GM23248 (cell line): Measurements from ENCODE around the gene TRIM9. TPM values are rescaled to one million over a fixed set of nuclear protein-coding genes. Genes with fewer than 3 reads are reported as not detected.

Source experiments
- DNase-seq: peaks from one replicate; pipeline ENCODE4 v3.0.0-alpha.2; 2015
- H2AFZ ChIP-seq: fragments of 200-600 bp; sonication (generic); 2 replicates; pipeline ENCODE4 v1.6.1; 2016; ENCODE audit warnings: antibody characterized with exemption
- H3F3A ChIP-seq: fragments of 200-600 bp; sonication (generic); 2 replicates; pipeline ENCODE4 v1.6.1; 2016; ENCODE audit warnings: mild to moderate bottlenecking, antibody characterized with exemption, mixed run types; ENCODE audit not compliant: insufficient read depth
- H3K27ac ChIP-seq: fragments of 200-600 bp; sonication (generic); 2 replicates; pipeline ENCODE4 v1.5.1; 2016; ENCODE audit warnings: mild to moderate bottlenecking
- H3K27me3 ChIP-seq: fragments of 200-600 bp; sonication (generic); replicated peaks from 2 replicates; pipeline ENCODE4 v1.6.1; 2016; ENCODE audit warnings: mild to moderate bottlenecking; ENCODE audit not compliant: insufficient read depth
- H3K36me3 ChIP-seq: fragments of 200-600 bp; sonication (generic); 2 replicates; pipeline ENCODE4 v1.6.1; 2016; ENCODE audit warnings: low read depth, mild to moderate bottlenecking
- H3K4me1 ChIP-seq: fragments of 200-600 bp; sonication (generic); 2 replicates; pipeline ENCODE4 v1.6.1; 2016; ENCODE audit warnings: mild to moderate bottlenecking; ENCODE audit not compliant: insufficient read depth
- H3K4me2 ChIP-seq: fragments of 200-600 bp; sonication (generic); one replicate; pipeline ENCODE4 v1.6.1; 2016; ENCODE audit warnings: mild to moderate bottlenecking; ENCODE audit not compliant: unreplicated experiment
- H3K4me3 ChIP-seq: fragments of 200-600 bp; sonication (generic); 2 replicates; pipeline ENCODE4 v1.5.1; 2016; ENCODE audit warnings: mild to moderate bottlenecking
- H3K79me2 ChIP-seq: fragments of 200-600 bp; sonication (generic); 2 replicates; pipeline ENCODE4 v1.6.1; 2016; ENCODE audit warnings: mild to moderate bottlenecking; ENCODE audit not compliant: insufficient read depth
- H3K9ac ChIP-seq: fragments of 200-600 bp; sonication (generic); 2 replicates; pipeline ENCODE4 v1.6.1; 2016; ENCODE audit warnings: mild to moderate bottlenecking
- H3K9me2 ChIP-seq: fragments of 200-600 bp; sonication (generic); 2 replicates; pipeline ENCODE4 v1.6.1; 2016; ENCODE audit warnings: mixed run types, mild to moderate bottlenecking, moderate library complexity; ENCODE audit not compliant: insufficient read depth
- H3K9me3 ChIP-seq: fragments of 200-600 bp; sonication (generic); one replicate; pipeline ENCODE4 v1.6.1; 2017; ENCODE audit warnings: low read depth
- H4K20me1 ChIP-seq: fragments of 200-600 bp; sonication (generic); 2 replicates; pipeline ENCODE4 v1.6.0; 2016; ENCODE audit not compliant: insufficient read depth
- EZH2 ChIP-seq: fragments of 200-600 bp; sonication (generic); IDR thresholded peaks from 2 replicates; pipeline ENCODE4 v1.6.1; 2018; ENCODE audit warnings: antibody characterized with exemption, mild to moderate bottlenecking; ENCODE audit not compliant: insufficient read depth, poor library complexity, severe bottlenecking
- EZH2phosphoT487 ChIP-seq: fragments of 200-600 bp; sonication (generic); IDR thresholded peaks from 2 replicates; pipeline ENCODE4 v1.6.1; 2018; ENCODE audit warnings: antibody characterized with exemption, moderate library complexity, mild to moderate bottlenecking, low read depth; ENCODE audit not compliant: insufficient read depth
- WGBS, 2 experiments: methylation state at CpG; one replicate each; pipeline ENCODE4 v1.1.6; 2015 to 2017; ENCODE audit warnings: low lambda C conversion rate in 2 of 2, low coverage in 1 of 2; ENCODE audit errors: missing lambda C conversion rate in 2 of 2; 5-methylcytosine and 5-hydroxymethylcytosine counted together
- in situ Hi-C: fragments of 300-500 bp; cut with MboI; formaldehyde crosslinking; loops from 2 replicates; pipeline ENCODE4 v1.15.0; 2020
- polyA plus RNA-seq: library from polyadenylated mRNA; unstranded; fragments of >200 nt; fragmentation: Nextera tagmentation; extraction: Ambion mirVana; gene quantifications from 2 replicates; pipeline ENCODE4 v1.2.1, GENCODE V29; 2016
- total RNA-seq: library from RNA; depleted of rRNA; stranded (reverse); fragments of >200 nt; shearing (Covaris generic); gene quantifications from 2 replicates; pipeline ENCODE4 v1.2.3, GENCODE V29; 2014

TRIM9 gene
- total and polyA plus RNA-seq, 2 experiments from 2014 or later: 0.25 to 0.32 TPM

DNA sequence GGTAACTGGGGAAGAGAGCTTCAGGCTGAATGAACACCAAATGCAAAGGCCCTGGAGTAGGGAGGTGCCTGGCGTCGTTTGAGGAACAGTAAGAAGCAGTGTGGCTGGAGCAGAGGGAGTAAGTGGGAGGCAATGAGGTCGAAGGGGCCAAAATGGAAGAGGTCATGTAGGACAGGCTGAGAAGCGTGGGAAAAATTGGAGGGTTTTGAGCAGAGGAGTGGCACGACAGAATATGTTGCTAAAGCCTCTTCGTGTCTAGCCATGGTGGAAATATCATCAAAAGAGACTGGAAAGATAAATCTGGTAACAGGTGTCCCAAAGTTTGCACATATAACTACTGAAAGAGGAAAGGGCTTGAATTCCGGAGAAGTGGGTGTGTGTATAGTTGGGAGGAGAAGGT, 1.9 kb downstream of the TRIM9 start:
- H3K9me2 ChIP-seq: no peaks in the 10 kb centered on the region
- no peak overlapping the region for H3K9ac ChIP-seq
- H2AFZ ChIP-seq: no peak overlapping the region
- 0 out of 2 replicates have a peak, but pooled peaks cover 10% of the 10 kb centered on the region for H3K27me3 ChIP-seq
- H3K9me3 ChIP-seq: no peaks in the 10 kb centered on the region
- no peak overlapping the region for H3K27ac ChIP-seq
- no peak overlapping the region for H3K4me3 ChIP-seq
- WGBS, 2 experiments: 83 to 89% methylated on average over 7 of the region's 7 CpGs
- H3K4me2 ChIP-seq: no peak overlapping the region
- in situ Hi-C loops: no loop called here
- 0 out of 2 replicates have a peak, but pooled peaks cover 4% of the 10 kb centered on the region for H3F3A ChIP-seq
- DNase-seq: no peak
- TF ChIP-seq EZH2phosphoT487: no peak
- TF ChIP-seq EZH2: no peak
- peaks cover 5% of the 10 kb centered on the region; the same call in 1 of the 2 replicates for H3K4me1 ChIP-seq
- H3K79me2 ChIP-seq: no peaks in the 10 kb centered on the region
- H4K20me1 ChIP-seq: no peaks in the 10 kb centered on the region
- no peaks in the 10 kb centered on the region for H3K36me3 ChIP-seq

DNA sequence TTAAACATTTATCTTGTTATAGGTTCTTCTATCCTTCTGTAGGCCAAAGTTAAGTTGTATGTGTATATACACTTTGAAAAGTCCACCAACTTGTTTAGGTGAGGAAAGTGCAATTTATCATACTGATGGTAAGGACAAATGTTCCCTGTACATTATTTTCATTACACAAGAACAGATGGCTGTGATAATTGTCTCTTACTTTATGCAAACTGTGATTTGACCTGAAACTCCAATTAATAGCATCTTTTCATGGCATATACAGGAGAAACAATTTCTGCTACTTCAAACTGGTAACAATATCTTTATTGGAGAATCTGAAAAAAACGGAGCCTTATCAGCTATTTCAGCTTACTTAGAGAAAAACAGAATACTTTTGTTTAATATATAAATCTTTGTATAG, 5.6 kb downstream of the TRIM9 start:
- Histone ChIP-seq H3K36me3 (no peaks in the 10 kb centered on the region), H3K4me3 (no peak overlapping the region), H3K4me1 (no peaks in the 10 kb centered on the region), H3K9me3 (no peaks in the 10 kb centered on the region), H3K79me2 (no peaks in the 10 kb centered on the region), H2AFZ (no peak overlapping the region), H3K9ac (no peak overlapping the region), H3F3A (no peaks in the 10 kb centered on the region), H3K4me2 (no peak overlapping the region), H3K27ac (no peak overlapping the region), H3K27me3 (0 out of 2 replicates have a peak, but pooled peaks cover 10% of the 10 kb centered on the region), H3K9me2 (no peaks in the 10 kb centered on the region), H4K20me1 (no peaks in the 10 kb centered on the region)
- in situ Hi-C loops: no loop called here
- TF ChIP-seq EZH2 (no peak), EZH2phosphoT487 (no peak)
- WGBS, 2 experiments: 71 to 76% methylated on average over 1 of the region's 1 CpG
- DNase-seq: no peak

DNA sequence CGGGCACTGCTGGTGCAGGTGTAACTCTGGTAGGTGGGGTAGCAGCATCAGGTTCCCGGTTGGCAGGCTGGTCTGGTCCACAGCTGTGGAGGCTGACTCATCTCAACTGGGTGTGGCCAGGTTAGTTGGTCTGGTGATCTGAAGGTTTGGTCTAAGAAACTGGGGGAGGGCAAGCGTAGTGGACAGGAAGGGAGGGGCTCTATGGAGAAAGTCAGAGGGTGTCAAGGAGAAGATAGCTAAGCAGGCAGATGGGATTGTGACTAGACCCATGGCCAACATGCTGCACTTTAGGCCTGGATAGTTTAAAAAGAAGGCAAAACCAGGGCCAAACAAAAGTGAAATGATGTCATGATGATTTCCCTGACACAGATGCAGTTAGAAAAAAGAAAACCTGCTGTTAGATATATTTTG, 7.9 kb downstream of the TRIM9 start:
- H3K79me2 ChIP-seq: no peaks in the 10 kb centered on the region
- H3K9ac ChIP-seq: no peak overlapping the region
- in situ Hi-C loops: no loop called here
- no peak overlapping the region for H3K4me2 ChIP-seq
- peaks cover 7% of the 10 kb centered on the region for H3F3A ChIP-seq
- no peak for TF ChIP-seq EZH2phosphoT487
- no peak for TF ChIP-seq EZH2
- H3K27ac ChIP-seq: no peak overlapping the region
- no peak overlapping the region for H3K4me3 ChIP-seq
- peaks cover 7% of the 10 kb centered on the region for H3K4me1 ChIP-seq
- 0 out of 2 replicates have a peak, but pooled peaks cover under 1% of the 10 kb centered on the region for H3K27me3 ChIP-seq
- no peaks in the 10 kb centered on the region for H3K36me3 ChIP-seq
- no peak overlapping the region for H2AFZ ChIP-seq
- no peak for DNase-seq
- no peaks in the 10 kb centered on the region for H4K20me1 ChIP-seq
- WGBS, 2 experiments: 94 to 100% methylated on average over 3 of the region's 3 CpGs
- no peaks in the 10 kb centered on the region for H3K9me2 ChIP-seq
- H3K9me3 ChIP-seq: no peaks in the 10 kb centered on the region

DNA sequence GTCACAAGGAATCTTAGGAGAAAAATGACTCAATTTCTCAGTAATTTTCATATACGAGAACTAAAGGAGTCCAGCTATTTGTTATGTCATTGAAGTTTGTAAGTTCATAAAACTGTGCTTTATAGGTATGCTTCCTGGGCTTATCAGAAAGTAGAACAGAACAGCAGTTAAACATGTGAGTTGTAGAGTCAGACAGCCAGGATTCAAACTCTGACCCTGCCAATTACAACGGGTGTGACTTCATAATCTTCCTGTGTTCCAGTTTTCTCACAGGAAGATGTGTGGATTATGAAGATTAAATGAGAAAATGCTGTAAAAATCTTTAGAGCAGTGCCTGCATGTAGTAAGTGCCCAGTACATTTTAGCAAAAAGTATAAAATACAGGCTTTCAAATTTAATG, 8.9 kb downstream of the TRIM9 start:
- Histone ChIP-seq H3K79me2 (no peaks in the 10 kb centered on the region), H2AFZ (no peak overlapping the region), H3K9me3 (no peaks in the 10 kb centered on the region), H3K4me2 (no peak overlapping the region), H3K9ac (no peak overlapping the region), H3K27me3 (no peaks in the 10 kb centered on the region), H3K9me2 (no peaks in the 10 kb centered on the region), H3K36me3 (no peaks in the 10 kb centered on the region), H3K4me3 (no peak overlapping the region), H3K27ac (no peak overlapping the region), H3F3A (peaks cover 16% of the 10 kb centered on the region), H4K20me1 (no peaks in the 10 kb centered on the region), H3K4me1 (peaks cover 11% of the 10 kb centered on the region)
- no peak for TF ChIP-seq EZH2phosphoT487
- TF ChIP-seq EZH2: no peak
- in situ Hi-C loops: no loop called here
- no peak for DNase-seq
- 49 to 51% methylated on average over 2 of the region's 2 CpGs for WGBS, 2 experiments

DNA sequence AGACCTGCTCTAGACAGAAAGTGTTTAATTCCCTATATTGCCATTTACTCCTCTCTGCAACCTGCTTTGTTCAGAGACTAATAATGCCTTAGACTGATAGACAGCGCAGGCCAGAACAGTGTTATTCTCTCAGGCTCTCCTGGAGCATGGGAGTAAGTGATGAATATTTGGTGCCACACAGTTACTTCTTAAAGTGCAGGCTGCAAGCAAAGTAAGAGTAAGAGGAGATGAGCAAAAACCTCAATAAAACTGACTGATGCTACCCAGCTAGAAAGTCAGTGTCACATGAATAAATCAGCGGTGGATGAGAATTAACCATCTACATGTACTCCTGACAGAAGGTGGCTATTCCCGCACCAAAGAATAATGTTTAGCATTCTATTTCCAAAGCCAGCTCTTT, 9.9 kb downstream of the TRIM9 start:
- DNase-seq: no peak
- H3K4me2 ChIP-seq: no peak overlapping the region
- WGBS, 2 experiments: 90 to 92% methylated on average over 3 of the region's 3 CpGs
- H3K4me3 ChIP-seq: no peak overlapping the region
- H3K9me2 ChIP-seq: no peaks in the 10 kb centered on the region
- H3K79me2 ChIP-seq: no peaks in the 10 kb centered on the region
- in situ Hi-C loops: no loop called here
- H3F3A ChIP-seq: peaks cover 16% of the 10 kb centered on the region
- TF ChIP-seq EZH2: no peak
- TF ChIP-seq EZH2phosphoT487: no peak
- no peaks in the 10 kb centered on the region for H3K27me3 ChIP-seq
- H3K9ac ChIP-seq: no peak overlapping the region
- no peaks in the 10 kb centered on the region for H3K9me3 ChIP-seq
- H3K36me3 ChIP-seq: no peaks in the 10 kb centered on the region
- no peaks in the 10 kb centered on the region for H4K20me1 ChIP-seq
- H2AFZ ChIP-seq: no peak overlapping the region
- peaks cover 11% of the 10 kb centered on the region for H3K4me1 ChIP-seq
- no peak overlapping the region for H3K27ac ChIP-seq
